Stimulated activated CD4-positive, alpha-beta T cell treated with anti-CD3 and anti-CD28 coated beads, Interleukin-12 subunit alpha, Interleukin-12 subunit beta, amount 100 ng/mL, for 4 hours (primary cell): ENCODE data around the gene LTB4R.
A peak's percentile ranks its signal among the peaks of the same experiment; 100 is the strongest.
"Not testable (repeated sequence)": the region's sequence is repeated elsewhere in the genome, so short reads cannot be mapped to it uniquely, and the experiment has no call there.

Experiments
- DNase-seq: peaks from one replicate; pipeline ENCODE4 v3.0.0-alpha.2; 2020

LTB4R gene

GRCh38 chr14:24325041-24325530, 13.8 kb downstream of the LTB4R start:
- no peak for DNase-seq

GRCh38 chr14:24325963-24326362, 14.7 kb downstream of the LTB4R start:
- DNase-seq: no peak

GRCh38 chr14:24327303-24327702, 16.0 kb downstream of the LTB4R start:
- DNase-seq: no peak

DNA sequence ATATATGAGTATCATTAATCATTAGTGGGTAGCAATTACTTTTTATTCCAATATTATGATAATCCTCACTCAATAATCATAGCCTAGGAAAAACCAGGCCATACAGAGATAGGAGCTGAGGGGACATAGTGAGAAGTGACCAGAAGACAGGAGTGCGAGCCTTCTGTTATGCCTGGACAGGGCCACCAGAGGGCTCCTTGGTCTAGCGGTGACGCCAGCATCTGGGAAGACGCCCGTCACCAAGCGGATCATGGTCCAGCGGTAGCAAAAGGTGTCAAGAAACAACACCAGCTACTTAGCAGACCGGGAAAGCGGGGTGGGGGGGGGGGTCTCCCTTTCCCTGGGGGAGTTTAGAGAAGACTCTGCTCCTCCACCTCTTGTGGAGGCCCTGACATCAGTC, 16.6 kb downstream of the LTB4R start:
- DNase-seq: not testable (repeated sequence)

DNA sequence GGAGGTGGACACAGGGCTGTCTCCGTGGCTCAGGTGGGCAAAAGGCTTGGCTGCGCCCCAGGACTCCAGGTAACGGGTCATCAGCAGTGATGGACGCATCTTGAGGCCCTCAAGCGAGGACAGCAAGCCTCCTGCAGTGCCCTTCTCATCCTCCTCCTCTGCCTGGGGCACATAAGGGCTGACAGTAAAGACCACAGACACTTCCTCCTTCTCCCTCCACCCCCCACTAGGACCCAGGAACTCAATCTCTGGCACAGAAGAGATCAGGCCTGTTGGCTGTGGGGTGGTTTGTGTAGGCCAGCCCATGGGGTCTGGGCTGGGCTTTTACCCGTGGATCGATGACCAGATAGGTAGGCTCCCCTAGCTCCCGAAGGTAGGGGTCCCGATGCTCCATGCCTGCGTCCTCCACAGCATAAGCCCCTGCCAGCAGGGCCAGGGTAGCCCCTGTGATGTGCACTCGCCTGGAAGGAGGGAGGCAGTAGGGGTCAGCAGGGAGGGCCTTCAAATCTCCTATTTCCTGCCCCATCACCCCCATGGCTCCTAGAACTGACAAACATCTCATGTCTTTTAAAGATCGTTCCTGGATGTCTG, 17.9 kb downstream of the LTB4R start:
- no peak for DNase-seq

DNA sequence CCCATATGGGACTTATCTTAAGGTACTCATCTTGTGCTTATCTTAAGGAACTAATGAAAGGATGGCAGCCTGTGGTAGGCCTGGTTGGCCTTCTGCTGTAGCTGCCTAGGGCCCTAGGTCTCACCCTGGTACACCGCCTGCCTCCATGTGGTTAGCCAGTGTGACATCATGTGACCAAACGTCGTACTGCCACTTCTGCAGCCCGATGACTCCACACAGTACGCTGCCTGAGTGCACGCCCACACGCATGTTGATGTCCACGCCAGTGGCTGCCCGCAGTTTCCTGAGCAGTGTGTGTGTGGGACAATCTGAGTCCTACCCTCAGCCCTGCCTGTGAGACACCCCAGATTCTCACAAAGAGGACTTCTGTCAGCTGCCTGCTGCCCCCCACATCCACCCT, 18.4 kb downstream of the LTB4R start:
- no peak for DNase-seq

- DNase-seq: no peak
These were observed 19.8 kb downstream of the LTB4R start for GRCh38 chr14:24330973-24331674.

- no peak for DNase-seq
These were observed 20.5 kb downstream of the LTB4R start for GRCh38 chr14:24331731-24332267.

GRCh38 chr14:24332268-24332993, 21.1 kb downstream of the LTB4R start:
- peak; percentile 72 for DNase-seq

DNA sequence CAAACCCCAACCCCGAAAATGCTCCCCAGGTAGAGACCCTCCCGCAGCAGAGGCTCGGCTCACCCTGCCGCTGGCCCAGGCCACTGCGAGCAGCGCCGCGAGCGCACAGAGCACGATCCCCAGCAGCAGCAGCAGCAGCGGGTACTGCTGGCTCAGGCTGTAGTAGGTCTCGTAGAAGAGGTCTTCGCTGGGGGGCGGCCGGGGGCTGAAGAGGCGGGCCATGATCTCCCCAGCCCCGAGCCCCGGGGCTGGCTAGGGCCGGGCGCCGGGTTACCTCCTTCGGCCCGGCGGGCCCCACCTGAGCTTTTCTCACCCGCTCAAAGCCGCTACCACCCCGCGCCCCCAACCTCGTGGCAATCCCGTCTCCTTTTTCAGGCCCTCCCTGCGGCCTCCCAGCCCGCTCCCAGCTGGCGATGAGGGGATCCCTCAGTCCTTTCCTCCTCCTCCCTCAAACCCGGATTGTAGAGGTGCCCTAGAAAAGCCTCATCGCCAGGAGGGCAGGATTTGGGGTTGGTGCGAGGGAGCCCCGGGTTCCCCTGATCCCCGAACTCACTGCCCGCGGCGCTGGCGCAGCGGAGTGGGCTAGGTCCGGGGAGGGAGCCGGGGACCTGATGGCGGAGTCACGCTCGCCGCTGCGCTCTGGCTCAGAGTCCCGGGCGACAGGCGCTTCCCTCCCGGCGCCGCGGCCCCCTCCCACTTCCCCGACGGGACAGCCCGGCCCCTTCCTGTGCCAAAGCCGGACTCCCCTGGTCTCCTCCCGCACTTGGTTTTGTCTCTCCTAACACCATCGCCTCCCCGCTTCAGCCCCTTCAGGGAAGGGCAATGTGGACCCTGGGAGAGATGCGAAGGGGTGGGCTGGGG, 23.4 kb downstream of the LTB4R start, which contains the start of gene ADCY4:
ADCY4 (minus strand) TSS at position 641 of the 861 bp plus-strand sequence; CDS start at position 222, 419 bp downstream.
- DNase-seq: no peak

DNA sequence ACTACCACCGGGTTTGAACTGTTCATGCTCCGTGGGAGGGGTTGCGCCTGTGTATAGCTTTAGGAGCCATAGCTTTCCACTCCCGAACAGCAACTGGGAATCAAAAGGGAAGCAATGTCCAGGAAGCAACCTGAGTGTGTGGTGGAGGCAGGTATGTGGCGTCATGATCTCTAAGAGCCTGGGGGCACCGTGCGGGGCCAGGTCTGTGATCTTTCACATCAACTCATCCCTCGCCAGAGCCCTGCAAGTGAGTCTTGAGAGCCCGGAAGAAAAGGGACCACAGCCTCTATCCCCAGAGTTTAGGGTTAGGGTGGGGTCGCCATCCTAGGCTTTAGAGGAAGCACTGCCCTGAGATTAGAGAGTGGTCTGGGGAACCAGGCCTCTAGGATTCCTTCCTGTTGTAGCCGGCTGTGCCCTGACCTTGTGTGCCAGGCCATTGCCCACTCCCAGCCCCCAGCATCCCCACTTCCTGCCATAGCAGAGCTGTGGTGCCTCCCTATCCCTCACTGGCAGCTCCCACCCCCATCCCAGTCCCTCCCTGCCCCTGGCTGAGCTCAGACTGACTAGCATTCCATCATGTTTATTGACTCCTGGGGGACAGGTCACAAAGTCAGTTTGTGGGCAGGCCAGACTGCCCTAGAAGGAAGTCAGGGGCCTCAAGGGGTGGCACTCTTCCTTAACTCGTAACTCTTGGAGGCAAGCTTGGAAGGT, 24.3 kb downstream of the LTB4R start:
- no peak for DNase-seq

DNA sequence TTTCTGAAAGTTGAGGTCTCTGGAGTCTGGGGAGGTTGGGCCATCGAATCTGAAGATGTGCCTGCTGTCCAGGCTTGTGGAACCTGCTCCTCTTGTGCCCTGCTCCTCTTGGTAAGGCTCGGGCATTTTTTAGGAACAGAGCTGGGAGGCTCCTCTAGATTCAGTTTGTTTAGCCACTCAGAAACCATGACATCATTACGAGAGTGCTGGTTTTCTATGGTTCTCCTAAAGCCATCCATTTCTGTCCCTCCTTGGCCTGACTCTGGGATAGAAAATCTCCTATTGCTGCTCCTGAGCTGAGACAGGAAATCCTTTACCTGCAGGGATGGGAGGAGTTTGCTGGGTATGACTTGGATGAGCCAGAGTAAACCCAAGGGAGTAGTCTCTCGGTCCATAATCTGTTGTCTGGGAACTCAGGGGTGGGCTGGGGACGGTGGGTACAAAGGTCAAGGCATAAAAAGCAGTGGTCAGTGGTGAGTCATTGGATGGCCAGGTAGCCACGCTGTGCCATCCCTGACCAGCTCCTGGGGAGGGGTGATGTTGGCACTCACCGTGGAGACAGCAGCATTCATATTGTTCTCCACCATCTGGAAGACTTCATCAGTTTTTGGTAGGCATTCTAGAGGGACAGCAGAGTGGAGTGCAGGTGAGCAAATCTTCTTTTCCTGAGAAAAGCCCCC, 26.0 kb downstream of the LTB4R start:
- DNase-seq: no peak

GRCh38 chr14:24337824-24338175, 26.5 kb downstream of the LTB4R start:
- DNase-seq: no peak

DNA sequence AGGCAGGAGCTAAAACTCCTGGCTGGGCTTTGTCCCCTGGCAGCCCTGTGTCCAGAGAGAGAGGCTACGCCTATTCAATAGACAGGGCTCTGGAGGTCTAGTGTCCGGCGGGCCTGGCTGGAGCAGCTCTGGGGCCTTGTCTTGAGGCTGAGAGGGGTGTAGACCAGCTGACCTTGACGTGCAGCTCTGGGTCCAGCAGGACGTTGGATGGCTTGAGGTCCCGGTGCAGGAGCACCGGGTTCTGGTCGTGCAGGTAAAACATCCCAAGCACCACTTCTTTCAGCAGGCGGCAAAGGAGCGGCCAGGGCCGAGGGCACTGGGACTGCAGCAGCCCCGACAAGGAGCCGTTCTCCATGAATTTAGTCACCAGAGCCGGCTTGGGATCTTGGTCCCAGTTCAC, 27.5 kb downstream of the LTB4R start:
- no peak for DNase-seq

GRCh38 chr14:24339284-24340151, 28.2 kb downstream of the LTB4R start, which contains the start of gene RIPK3:
Gene RIPK3, minus strand, starts transcription at chr14:24339991. Its CDS starts 165 bp downstream, at chr14:24339826.
- DNase-seq: peak; percentile 66

DNA sequence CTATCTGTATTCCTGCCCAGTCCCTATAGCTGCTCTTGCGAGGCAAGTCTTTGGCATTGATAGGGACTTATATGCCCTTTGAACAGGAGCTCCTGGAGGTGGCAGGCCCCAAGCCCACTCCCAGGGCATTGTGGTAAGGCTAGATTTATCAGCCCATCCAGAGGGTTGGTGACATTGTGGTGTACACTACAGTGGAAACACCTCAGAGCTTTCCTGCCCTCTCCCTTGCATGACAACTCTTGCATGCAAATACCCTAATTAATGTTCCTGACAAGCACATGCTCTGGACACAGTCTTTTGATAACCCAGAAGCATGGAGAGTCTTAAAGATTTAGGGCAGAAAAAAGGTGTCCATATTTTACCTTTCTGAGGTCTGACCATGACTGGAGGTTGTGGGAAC, 29.3 kb downstream of the LTB4R start:
- no peak for DNase-seq

DNA sequence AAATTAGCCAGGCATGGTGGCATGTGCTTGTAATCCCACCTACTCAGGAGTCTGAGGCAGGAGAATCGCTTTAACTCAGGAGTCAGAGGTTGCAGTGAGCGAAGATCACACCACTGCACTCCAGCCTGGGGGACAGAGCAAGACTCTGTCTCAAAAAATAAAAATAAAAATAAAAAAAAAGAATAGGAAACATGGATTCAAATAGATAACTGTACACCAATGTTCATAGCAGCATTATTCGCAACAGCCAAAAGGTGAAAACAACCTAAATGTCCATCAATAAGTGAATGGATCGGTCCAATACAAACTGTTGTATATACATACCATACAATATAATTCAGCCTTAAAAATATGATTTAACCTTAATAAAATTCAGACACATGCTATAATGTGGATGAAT, 31.6 kb downstream of the LTB4R start:
- no peak for DNase-seq

GRCh38 chr14:24343795-24344660, 32.7 kb downstream of the LTB4R start:
- no peak for DNase-seq

DNA sequence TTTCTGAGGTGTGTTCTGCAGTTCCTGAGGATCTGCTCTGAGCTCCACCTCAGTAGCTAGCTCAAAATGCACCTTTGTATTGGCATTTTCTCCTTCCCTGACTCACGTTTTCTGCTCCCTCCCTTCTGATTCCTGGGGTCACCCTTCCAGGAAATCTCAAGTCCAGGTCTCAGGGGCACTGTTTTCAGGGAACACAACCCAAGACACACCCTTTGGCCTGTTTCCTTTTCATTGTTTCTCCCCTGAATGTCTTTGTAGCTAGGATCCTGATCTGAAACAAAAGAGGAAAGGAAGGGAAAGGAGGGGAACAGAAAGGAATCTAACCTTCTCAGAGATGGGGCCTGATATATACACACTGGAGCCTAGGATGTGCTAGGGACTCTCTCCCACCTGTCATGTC, 35.8 kb downstream of the LTB4R start:
- DNase-seq: no peak
